GM19099 (cell line): ENCODE results near the gene PTPN14.

Source experiments
- POLR2A ChIP-seq: IDR thresholded peaks from 3 replicates; pipeline ENCODE4 v1.6.1; 2011; ENCODE audit warnings: low read depth; ENCODE audit not compliant: insufficient read length; ENCODE audit errors: extremely low read depth

The PTPN14 gene

DNA sequence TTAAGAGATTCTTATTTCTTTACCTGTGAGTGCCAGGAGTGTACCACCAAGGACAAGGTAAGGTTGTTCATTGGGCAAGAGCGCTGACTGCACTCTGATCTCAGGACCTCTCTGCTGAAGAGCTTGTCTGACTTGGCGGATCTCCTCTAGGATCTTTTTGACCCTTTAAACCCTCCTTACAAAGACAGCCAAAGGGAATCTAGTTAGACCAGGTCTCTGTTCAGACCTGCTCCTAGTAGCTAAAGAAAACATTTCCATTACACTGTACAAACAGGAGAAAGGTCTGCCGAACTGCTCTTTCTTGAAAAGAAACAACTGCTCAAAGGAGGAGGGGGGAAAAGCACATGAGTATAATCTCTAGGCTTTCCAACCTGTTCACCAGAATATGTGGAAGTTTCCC is 221.2 kb downstream of the PTPN14 start:
- TF ChIP-seq POLR2A: no peak

DNA sequence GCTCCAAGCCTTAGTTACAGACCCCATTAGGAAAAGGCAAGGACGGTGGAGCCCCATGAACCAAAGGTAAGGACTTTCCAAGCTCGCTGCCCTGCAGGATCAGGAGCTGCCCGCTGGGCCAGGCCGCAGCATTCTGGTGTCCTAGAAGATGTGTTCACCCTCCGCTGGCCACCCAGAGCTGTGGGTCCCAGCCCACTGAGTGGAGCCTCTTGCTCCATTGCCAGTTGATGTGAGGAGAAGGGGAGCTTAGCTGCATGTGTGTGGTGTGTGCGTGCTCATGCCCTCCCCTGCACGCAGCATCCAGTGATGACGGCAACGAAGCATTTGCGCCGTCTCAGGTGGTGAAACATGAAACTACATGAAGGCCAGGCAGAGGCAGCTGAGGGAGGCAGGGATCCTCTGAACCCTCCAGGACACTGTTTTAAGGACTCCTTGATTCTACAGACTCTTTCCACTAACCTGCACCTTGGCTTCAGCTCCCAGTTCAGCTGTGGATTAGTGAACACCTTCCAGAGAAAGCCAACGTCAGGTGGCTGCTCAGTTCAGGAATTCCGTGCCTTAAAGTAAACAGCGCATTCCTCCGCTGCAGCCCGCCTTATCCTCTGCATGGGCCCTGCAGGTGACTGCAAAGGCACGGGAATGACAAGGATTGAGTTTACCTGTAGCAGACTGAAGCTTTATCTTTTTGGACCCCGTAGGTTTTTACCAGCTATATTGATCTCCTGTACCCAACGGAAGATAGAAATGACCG is 221.8 kb downstream of the PTPN14 start:
- no peak for TF ChIP-seq POLR2A

GRCh38 chr1:214328770-214329469 is 222.5 kb downstream of the PTPN14 start:
- no peak for TF ChIP-seq POLR2A

- TF ChIP-seq POLR2A: no peak
These were observed 223.9 kb downstream of the PTPN14 start for GRCh38 chr1:214327514-214327913.

DNA sequence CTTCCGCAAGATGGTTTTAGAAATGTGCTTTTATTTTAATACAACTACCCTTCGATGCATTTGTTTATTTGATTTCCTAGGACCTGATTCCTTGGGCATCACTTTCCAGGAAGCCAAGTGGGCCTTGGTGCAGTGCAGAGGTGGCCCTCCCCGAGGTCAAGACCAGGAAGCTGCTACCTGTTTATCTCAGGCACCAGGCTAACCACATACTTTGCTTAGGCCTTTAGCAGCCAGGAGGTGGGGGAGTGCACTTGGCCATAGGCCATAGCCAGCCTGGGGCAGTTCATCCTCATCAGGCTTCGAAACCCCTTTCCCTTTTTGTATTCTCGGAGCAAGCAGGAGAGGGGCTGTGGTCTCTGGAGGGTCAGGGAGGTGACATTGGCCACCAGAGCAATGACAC is 225.0 kb downstream of the PTPN14 start:
- no peak for TF ChIP-seq POLR2A

GRCh38 chr1:214324896-214325800 is 226.3 kb downstream of the PTPN14 start:
- TF ChIP-seq POLR2A: no peak

DNA sequence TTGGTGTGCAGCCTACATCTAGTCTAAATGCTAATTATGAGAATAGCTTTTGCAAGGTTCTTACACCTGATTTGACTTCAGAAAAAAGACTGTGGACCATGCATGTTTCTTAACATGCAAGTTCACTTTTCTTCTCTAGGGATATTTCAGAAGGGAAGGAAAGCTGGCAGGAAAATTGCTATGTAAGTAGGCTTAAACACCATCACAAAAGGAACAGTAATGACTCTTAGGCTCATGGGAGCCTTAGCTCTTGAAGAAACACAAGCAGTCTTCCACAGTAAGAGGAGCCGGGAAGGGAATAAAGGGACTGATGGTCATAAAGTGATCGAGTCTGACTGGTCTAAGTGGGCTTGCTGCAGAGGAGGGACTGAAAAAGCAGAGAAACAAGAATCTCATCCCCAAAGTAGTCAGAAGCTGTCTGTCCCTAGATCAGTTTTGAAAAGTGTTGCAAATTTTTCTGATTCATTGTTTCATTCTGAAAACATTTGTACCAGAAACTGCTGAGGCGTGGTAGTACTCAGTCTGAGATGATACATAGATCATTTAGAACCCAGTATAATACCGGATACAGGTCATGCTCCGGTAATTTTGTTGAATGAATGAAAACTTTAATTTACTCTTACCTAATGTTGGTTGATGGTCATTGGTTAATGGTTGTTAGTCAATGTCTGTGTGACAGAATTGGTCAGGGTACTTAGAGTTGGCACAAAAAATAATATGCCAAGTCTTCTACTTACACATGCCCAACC is 229.5 kb downstream of the PTPN14 start:
- no peak for TF ChIP-seq POLR2A

DNA sequence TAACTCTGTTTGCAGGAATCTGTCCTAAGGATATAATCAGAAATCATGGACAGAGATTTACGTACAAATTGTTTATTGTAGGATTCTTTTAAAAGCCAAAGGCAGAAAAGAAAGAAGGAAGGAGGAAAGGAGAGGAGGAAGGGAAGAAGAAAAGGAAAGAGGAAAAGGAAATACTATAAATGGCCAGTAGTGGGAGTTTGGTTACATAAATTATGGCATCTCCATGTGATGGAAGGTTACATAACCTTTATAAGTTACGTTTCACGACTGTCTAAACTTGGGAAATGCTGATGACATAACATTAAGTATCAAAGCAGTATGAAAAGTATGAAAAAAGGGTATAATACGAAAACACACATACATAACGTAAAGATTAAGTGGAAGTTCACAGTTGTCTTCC is 231.5 kb downstream of the PTPN14 start:
- TF ChIP-seq POLR2A: no peak

DNA sequence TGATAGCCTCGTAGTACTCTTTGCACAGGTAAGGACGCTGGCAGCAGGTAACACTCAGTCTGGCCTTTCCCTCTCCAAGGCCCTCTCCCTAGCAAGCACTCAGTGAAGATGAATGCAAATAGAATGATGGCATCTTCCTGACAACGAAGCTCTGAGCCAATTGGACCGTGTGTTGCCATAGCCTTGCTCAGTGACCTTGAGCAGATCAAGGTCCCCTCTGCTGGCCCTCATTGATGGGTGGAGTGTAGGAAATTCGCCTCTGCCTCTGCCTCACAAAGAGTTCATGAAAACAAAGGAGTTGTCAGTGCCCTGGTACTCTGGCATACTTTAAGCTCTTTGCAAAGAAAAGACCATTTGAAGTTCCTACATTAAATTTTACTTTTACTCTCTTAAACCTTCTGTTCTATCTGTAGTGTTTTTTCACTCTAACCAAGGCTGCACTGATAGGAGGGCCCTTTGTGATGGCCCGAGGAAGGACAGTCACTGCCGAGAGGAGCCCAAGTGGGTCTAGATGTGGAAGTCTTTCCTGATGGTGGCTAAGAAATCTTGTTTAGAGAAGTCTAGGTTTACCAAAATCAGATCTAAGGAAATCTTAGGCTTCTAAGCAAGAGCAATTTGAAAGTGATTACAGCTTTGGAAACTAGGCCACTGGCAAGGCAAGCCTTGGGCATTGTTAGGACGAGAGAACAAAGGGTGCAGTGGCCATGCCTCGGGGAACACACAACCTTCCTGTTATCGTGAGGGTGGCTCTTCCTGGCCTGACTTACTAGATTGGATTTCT is 232.3 kb downstream of the PTPN14 start:
- TF ChIP-seq POLR2A: no peak

DNA sequence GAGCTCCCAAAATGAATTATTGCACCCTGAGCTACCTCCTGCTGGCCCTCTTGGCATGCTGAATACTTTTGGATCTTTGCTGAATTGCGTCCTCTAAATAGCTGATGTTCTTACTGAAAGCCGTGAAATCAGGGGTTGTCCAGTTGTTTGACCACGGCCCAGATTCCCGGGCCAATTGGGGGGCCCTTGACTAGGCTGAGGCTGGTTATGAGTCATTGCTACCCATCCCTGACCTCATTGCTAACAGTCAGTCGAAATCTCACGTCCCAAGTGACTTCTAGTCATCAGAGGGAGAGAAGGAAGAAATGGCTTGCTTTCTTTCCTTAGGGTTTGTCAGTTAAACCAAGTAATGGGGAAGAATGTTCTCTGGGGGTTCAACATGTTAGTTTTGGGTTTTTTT is 233.0 kb downstream of the PTPN14 start:
- no peak for TF ChIP-seq POLR2A

GRCh38 chr1:214317734-214318133 is 233.7 kb downstream of the PTPN14 start:
- no peak for TF ChIP-seq POLR2A

DNA sequence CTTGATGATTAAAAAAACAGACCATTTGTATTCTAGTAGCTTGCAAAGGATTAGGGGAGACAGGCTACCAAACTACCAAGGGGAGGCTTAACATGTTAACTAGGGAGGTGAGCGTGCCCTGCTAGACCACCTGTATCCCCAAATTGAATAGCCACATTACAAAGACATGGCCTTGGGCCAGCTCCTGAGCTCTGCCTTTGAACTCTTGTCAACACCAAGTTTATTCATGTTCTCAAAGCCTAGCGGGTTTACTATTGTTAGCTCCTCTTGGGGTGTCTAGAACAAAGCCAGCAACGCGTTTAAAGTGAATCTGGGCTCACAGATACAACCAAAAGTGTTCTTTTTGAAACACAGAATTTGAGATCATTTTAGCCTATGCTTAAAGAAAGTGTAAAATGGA is 234.1 kb downstream of the PTPN14 start:
- no peak for TF ChIP-seq POLR2A

DNA sequence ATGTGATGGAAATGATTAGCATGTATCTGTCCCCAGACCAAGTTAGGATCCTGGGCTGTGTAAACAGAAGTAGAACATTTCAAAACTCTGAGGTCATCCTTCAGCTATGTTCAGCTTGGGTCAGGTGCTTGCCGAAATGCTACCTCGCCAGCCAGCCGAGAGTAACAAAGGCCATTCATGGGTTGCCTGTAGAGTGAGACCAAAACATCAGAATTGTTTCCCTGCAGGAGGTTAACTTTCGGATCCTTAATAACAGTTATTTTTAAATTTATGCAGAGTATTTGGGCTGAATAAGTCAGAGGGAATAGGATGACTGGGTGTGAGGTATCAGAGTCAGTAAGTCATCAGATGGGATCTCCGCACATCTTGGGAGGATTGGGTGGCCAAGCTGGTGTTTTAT is 234.8 kb downstream of the PTPN14 start:
- no peak for TF ChIP-seq POLR2A

DNA sequence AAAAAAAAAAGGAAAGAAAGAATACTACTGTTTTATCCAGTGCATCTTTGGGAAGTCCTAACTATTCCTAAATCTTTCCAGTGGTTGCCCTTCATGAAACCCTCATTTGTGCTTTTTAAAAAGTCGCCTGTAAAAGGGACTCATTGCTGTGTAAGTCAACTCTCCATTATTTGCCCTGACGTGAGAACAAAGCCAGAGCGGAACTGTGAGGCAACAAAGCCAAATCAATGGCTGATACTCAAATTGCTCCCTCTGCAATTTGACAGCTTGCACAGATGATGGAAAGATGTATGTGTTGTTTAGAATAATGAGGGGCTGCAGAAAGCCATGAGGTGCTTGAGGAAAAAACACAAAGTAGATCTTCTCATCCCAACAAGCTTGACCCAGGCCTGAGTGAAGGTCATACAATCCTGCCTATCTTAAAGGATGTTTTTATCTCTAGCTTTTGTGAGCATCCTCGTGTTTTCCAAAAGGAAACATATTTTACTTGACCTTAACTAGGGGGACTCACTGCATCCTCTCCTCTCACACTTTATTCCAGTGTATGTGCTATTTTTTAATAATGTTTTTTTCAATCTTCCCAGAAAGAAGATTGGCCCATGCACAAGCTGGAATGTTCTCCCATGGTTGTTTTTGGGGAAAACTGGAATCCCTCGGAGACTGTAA is 237.1 kb downstream of the PTPN14 start:
- no peak for TF ChIP-seq POLR2A

DNA sequence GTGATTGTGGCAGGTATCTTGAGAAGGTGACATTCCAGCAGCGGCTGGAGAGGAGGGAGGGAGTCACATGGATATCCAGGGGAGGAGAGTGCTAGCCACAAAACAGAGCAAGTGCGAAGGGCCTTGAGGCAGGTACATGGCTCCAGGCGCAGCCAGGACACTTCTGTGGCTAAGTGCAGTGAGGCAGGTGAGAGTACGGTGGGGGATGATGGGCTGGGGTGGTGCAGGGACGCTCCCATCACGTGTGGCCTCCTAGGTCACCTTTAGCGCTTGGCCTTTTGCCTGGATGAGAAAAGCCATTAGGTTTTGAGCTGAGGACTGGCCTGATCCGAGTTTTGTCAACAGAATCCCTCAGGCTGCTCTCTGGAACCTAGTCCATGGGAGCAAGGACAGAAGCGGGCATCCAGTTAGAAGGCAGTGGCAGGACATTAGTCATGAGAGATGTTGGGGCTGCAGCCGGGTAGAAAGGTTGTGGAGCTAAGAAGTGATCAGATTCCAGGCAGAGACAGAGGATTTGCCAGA is 238.8 kb downstream of the PTPN14 start:
- no peak for TF ChIP-seq POLR2A
